GM23338 (cell line): ENCODE results near the gene FIG4. TPM values are rescaled to one million over a fixed set of nuclear protein-coding genes. Genes with fewer than 3 reads are reported as not detected.

Experiments
- ATAC-seq: fragments of 200-7000 bp; cut with Tn5 transposase; 3 replicates; pipeline ENCODE4 v1.9.1; 2020
- DNase-seq: peaks from one replicate; pipeline ENCODE4 v3.0.0-alpha.2; 2015; ENCODE audit warnings: low spot score
- H2AFZ ChIP-seq: fragments of 200-600 bp; sonication (generic); 2 replicates; pipeline ENCODE4 v1.8.0; 2016; ENCODE audit warnings: antibody characterized with exemption, mild to moderate bottlenecking, moderate library complexity
- H3F3A ChIP-seq: fragments of 200-600 bp; sonication (generic); replicated peaks from 2 replicates; pipeline ENCODE4 v1.8.0; 2017; ENCODE audit warnings: antibody characterized with exemption, mixed run types, low read depth
- H3K27ac ChIP-seq: fragments of 200-600 bp; sonication (generic); 2 replicates; pipeline ENCODE4 v1.6.1; 2016; ENCODE audit warnings: low read depth
- H3K27me3 ChIP-seq: fragments of 200-600 bp; sonication (generic); 2 replicates; pipeline ENCODE4 v1.8.0; 2016; ENCODE audit warnings: mild to moderate bottlenecking, mixed run types, moderate library complexity; ENCODE audit not compliant: insufficient read depth
- H3K36me3 ChIP-seq: fragments of 200-600 bp; sonication (generic); 2 replicates; pipeline ENCODE4 v1.8.0; 2016; ENCODE audit warnings: mild to moderate bottlenecking; ENCODE audit not compliant: insufficient read depth
- H3K4me1 ChIP-seq: fragments of 200-600 bp; sonication (generic); 2 replicates; pipeline ENCODE4 v1.8.0; 2016; ENCODE audit warnings: mild to moderate bottlenecking, moderate library complexity; ENCODE audit not compliant: insufficient read depth
- H3K4me2 ChIP-seq: fragments of 200-600 bp; sonication (generic); 2 replicates; pipeline ENCODE4 v1.7.1; 2017; ENCODE audit warnings: mixed run types
- H3K4me3 ChIP-seq: fragments of 200-600 bp; sonication (generic); 2 replicates; pipeline ENCODE4 v1.6.1; 2016; ENCODE audit warnings: mixed run types
- H3K79me2 ChIP-seq: fragments of 200-600 bp; sonication (generic); replicated peaks from 2 replicates; pipeline ENCODE4 v1.8.0; 2017; ENCODE audit warnings: mild to moderate bottlenecking; ENCODE audit not compliant: insufficient read depth
- H3K9me2 ChIP-seq: fragments of 200-600 bp; sonication (generic); 2 replicates; pipeline ENCODE4 v1.8.0; 2017; ENCODE audit not compliant: insufficient read depth
- H4K20me1 ChIP-seq: fragments of 200-600 bp; sonication (generic); replicated peaks from 2 replicates; pipeline ENCODE4 v1.8.0; 2017; ENCODE audit warnings: mild to moderate bottlenecking; ENCODE audit not compliant: insufficient read depth
- H3K27ac Mint-ChIP-seq: 2 replicates; pipeline ENCODE4 v1.8.0; 2020; ENCODE audit warnings: inconsistent platforms, mild to moderate bottlenecking, moderate library complexity, mixed read lengths
- H3K27me3 Mint-ChIP-seq: 3 replicates; pipeline ENCODE4 v1.8.0; 2022; ENCODE audit warnings: low read depth, mild to moderate bottlenecking, moderate library complexity, mixed read lengths, inconsistent platforms; ENCODE audit not compliant: insufficient read depth, poor library complexity
- H3K36me3 Mint-ChIP-seq: 3 replicates; pipeline ENCODE4 v1.8.0; 2021; ENCODE audit warnings: low read depth, mild to moderate bottlenecking, inconsistent platforms, moderate library complexity, mixed read lengths
- H3K4me1 Mint-ChIP-seq: 3 replicates; pipeline ENCODE4 v1.8.0; 2020; ENCODE audit warnings: mild to moderate bottlenecking, inconsistent platforms, mixed read lengths
- H3K4me3 Mint-ChIP-seq: 3 replicates; pipeline ENCODE4 v1.8.0; 2021; ENCODE audit warnings: moderate library complexity, mild to moderate bottlenecking, inconsistent platforms, mixed read lengths
- H3K9me3 Mint-ChIP-seq: 3 replicates; pipeline ENCODE4 v1.8.0; 2020; ENCODE audit warnings: moderate library complexity, mild to moderate bottlenecking, inconsistent platforms, mixed read lengths
- CREB1 ChIP-seq: fragments of 250-450 bp; sonication (Bioruptor Pico); IDR thresholded peaks from 2 replicates; pipeline ENCODE4 v1.5.0; 2020; ENCODE audit warnings: low read depth, mild to moderate bottlenecking, moderate library complexity
- CTCF ChIP-seq, 2 experiments: fragments of 200-600 bp in 1 of 2; sonication (generic) in 1 of 2; conservative IDR thresholded peaks; 2 replicates each; pipeline versions ENCODE4 v1.5.1 to v1.6.1; 2016 to 2017; ENCODE audit warnings: antibody characterized with exemption in 2 of 2, low read depth in 2 of 2, mild to moderate bottlenecking in 2 of 2, moderate library complexity in 1 of 2
- ETS1 ChIP-seq: IDR thresholded peaks from 2 replicates; pipeline ENCODE4 v1.6.1; 2016; ENCODE audit warnings: antibody characterized with exemption
- EZH2 ChIP-seq: fragments of 200-600 bp; sonication (generic); IDR thresholded peaks from one replicate; pipeline ENCODE4 v1.8.0; 2017; ENCODE audit warnings: antibody characterized with exemption, mild to moderate bottlenecking, low read depth; ENCODE audit not compliant: unreplicated experiment
- EZH2phosphoT487 ChIP-seq: fragments of 200-600 bp; sonication (generic); IDR thresholded peaks from one replicate; pipeline ENCODE4 v1.8.1; 2018; ENCODE audit warnings: antibody characterized with exemption; ENCODE audit not compliant: unreplicated experiment
- JUNB ChIP-seq: IDR thresholded peaks from one replicate; pipeline ENCODE4 v1.6.1; 2016; ENCODE audit warnings: antibody characterized with exemption; ENCODE audit not compliant: unreplicated experiment
- NANOG ChIP-seq: IDR thresholded peaks from 2 replicates; pipeline ENCODE4 v1.6.1; 2016; ENCODE audit warnings: antibody characterized with exemption, borderline replicate concordance
- POLR2AphosphoS5 ChIP-seq: IDR thresholded peaks from 2 replicates; pipeline ENCODE4 v1.6.1; 2016; ENCODE audit warnings: antibody characterized with exemption, low read depth
- REST ChIP-seq: IDR thresholded peaks from one replicate; pipeline ENCODE4 v1.6.1; 2018; ENCODE audit warnings: antibody characterized with exemption; ENCODE audit not compliant: unreplicated experiment
- STAT1 ChIP-seq: IDR thresholded peaks from one replicate; pipeline ENCODE4 v1.6.1; 2016; ENCODE audit warnings: antibody characterized with exemption; ENCODE audit not compliant: unreplicated experiment
- ZNF114 ChIP-seq: fragments of 250-450 bp; sonication (Bioruptor Pico); IDR thresholded peaks from 2 replicates; pipeline ENCODE4 v1.5.0; 2020; ENCODE audit warnings: mild to moderate bottlenecking, moderate library complexity
- ZNF331 ChIP-seq: fragments of 250-450 bp; sonication (Bioruptor Pico); IDR thresholded peaks from 2 replicates; pipeline ENCODE4 v1.5.0; 2020; ENCODE audit warnings: low read depth, mild to moderate bottlenecking, moderate library complexity
- ZNF462 ChIP-seq: fragments of 250-450 bp; sonication (Bioruptor Pico); IDR thresholded peaks from 2 replicates; pipeline ENCODE4 v1.5.0; 2020; ENCODE audit warnings: mild to moderate bottlenecking, moderate library complexity
- polyA plus RNA-seq: library from polyadenylated mRNA; unstranded; fragments of >200 nt; fragmentation: Nextera tagmentation; extraction: Ambion mirVana; gene quantifications from 2 replicates; pipeline ENCODE4 v1.2.1, GENCODE V29; 2016
- total RNA-seq: library from RNA; depleted of rRNA; stranded (reverse); fragments of >200 nt; shearing (Covaris generic); gene quantifications from 2 replicates; pipeline ENCODE4 v1.2.3, GENCODE V29; 2014

Gene FIG4
- total and polyA plus RNA-seq, 2 experiments from 2014 or later, result 7.0 to 16.9 TPM

GRCh38 chr6:109701774-109702173, 10.7 kb downstream of the FIG4 start:
- Mint-ChIP-seq H3K27me3 (no peaks in the 10 kb centered on the region), H3K4me1 (peaks cover 39% of the 10 kb centered on the region), H3K4me3 (no peak overlapping the region), H3K36me3 (peaks cover 6% of the 10 kb centered on the region; the same call in 1 of the 3 replicates), H3K9me3 (no peaks in the 10 kb centered on the region), H3K27ac (no peak overlapping the region)
- Histone ChIP-seq H4K20me1 (no peaks in the 10 kb centered on the region), H3F3A (no peaks in the 10 kb centered on the region), H3K27ac (no peak overlapping the region), H2AFZ (no peak overlapping the region), H3K79me2 (peaks cover 12% of the 10 kb centered on the region; the same call in 1 of the 2 replicates), H3K4me3 (no peak overlapping the region), H3K4me1 (peaks cover 34% of the 10 kb centered on the region), H3K4me2 (peak overlapping the region; percentile 64), H3K27me3 (no peaks in the 10 kb centered on the region), H3K36me3 (no peaks in the 10 kb centered on the region), H3K9me2 (no peaks in the 10 kb centered on the region)
- TF ChIP-seq ZNF462 (CRISPR knock-in tag) (no peak), ZNF331 (CRISPR knock-in tag) (no peak), CREB1 (CRISPR knock-in tag) (no peak), ZNF114 (CRISPR knock-in tag) (no peak), CTCF (conservative IDR thresholded peaks at IDR 0.05; ENCODE audit: low read depth in 2 of 2) (no peak), NANOG (no peak), JUNB (no peak), STAT1 (no peak), EZH2phosphoT487 (no peak), EZH2 (no peak), REST (no peak), POLR2AphosphoS5 (no peak), ETS1 (no peak)
- no peak for DNase-seq
- no peak for ATAC-seq
